ENCODE measurements around the gene ABCC6. TPM values are rescaled to one million over a fixed set of nuclear protein-coding genes. Genes with fewer than 3 reads are reported as not detected.

ABCC6 gene
- total RNA-seq, 4 donors from 2014 or later = 36.2 to 109 (median 49.6) TPM

DNA sequence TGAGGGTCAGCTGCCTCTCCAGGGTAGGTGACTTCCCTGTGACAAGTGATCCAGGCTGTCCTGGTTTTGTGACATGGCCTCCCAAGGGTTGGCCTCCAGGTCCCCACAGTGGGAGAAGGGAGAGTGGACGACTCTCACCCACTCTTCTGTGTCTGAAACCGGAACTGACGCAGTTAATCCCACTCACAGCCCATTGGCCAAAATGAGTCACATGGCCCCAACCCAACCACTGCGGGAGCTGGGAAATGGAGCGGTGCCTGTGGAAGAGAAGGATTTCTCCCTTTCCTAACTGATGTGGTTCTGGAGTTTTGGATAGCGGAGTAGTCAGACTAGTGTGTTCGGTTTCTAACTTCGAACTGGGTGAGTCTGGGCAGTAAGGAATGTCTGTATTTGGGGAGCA lies 79.4 kb downstream of the ABCC6 start:
- DNase-seq = no peak
- no peak overlapping the region for H3K27ac ChIP-seq
- no peak for TF ChIP-seq EP300 (IDR thresholded peaks at IDR 0.05; ENCODE audit: low read depth)
- intact Hi-C loops (cut with DNase I; ENCODE audit: low total_unique reads) (no loop called here), in situ Hi-C loops (cut with MboI; ENCODE audit: low pct_ligation_motif_present in 1 of 4, low pct_unique_long_range_greater_than_20kb in 1 of 4, low sequenced_read_pairs in 3 of 4) (loop anchor here in 3 of 4 donors (25.0 kb wide), 3 partner anchors 282 to 732 kb away; partner anchors contain the start of gene MYH11 (in 1 of the 3))
- 94% methylated on average over 8 of the region's 8 CpGs; no CpG with 5 or more reads in 1 of the 2 donors for WGBS, 2 donors (ENCODE audit: low coverage in 1 of 2)
- H3K36me3 ChIP-seq = peaks cover 0 to 19% (median 2%) of the 10 kb centered on the region in 4 donors
- H3K9me3 ChIP-seq = no peaks in the 10 kb centered on the region
- no peak overlapping the region for H3K4me3 ChIP-seq
- no peaks in the 10 kb centered on the region for H3K4me1 ChIP-seq
- H3K27me3 ChIP-seq = no peaks in the 10 kb centered on the region

DNA sequence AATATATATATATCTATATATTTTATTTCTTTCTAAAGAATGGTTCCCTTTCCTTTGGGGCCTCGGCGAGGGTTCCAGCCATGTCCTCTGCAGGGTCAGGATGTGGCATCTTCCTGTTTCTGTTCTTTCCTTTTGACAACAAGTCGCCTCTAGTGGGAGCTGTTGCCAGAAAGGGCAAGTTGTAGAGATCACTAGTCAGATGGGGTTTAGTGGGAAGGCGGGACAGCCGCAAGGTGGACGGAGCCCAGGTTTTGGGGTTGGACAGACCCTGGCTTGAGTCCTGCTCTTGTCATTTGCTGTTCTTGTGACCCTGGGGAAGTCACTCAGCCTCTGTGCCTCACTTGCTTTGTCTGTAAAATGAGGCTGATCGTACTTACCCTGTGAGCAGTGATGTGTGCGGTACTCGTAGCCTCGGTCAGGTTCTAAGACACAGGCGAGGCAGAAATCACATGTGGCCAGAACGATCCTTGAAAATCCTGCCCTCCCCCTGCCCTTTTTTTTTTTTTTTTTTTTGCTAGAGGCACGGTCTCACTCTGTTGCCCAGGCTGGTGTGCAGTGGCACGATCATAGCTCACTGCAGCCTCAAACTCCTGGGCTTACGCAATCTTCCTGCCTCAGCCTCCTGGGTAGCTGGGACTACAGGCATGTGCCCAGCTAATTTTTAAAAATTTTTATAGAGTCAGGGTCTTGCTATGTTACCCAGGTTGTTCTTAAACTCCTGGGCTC lies 80.1 kb downstream of the ABCC6 start:
- intact Hi-C loops (cut with DNase I; ENCODE audit: low total_unique reads) (no loop called here), in situ Hi-C loops (cut with MboI; ENCODE audit: low pct_ligation_motif_present in 1 of 4, low pct_unique_long_range_greater_than_20kb in 1 of 4, low sequenced_read_pairs in 3 of 4) (loop anchor here in 3 of 4 donors (25.0 kb wide), 3 partner anchors 281 to 731 kb away; partner anchors contain the start of gene MYH11 (in 1 of the 3))
- Histone ChIP-seq H3K36me3 (peaks cover 0 to 26% (median 4%) of the 10 kb centered on the region in 4 donors), H3K9me3 (no peaks in the 10 kb centered on the region), H3K27me3 (no peaks in the 10 kb centered on the region), H3K4me1 (no peaks in the 10 kb centered on the region), H3K4me3 (no peak overlapping the region), H3K27ac (no peak overlapping the region)
- 89 to 100% methylated on average over 4 to 15 of the region's 15 CpGs for WGBS, 2 donors (ENCODE audit: low coverage in 1 of 2)
- TF ChIP-seq POLR2AphosphoS5 (IDR thresholded peaks at IDR 0.05) (no peak), CTCF (IDR thresholded peaks at IDR 0.05) (peak in 1 of 5 experiments; percentile 14)
- no peak for DNase-seq

- WGBS, 2 donors (ENCODE audit: low coverage in 1 of 2) = 89% methylated on average over 7 of the region's 7 CpGs; no CpG with 5 or more reads in 1 of the 2 donors
- Histone ChIP-seq H3K9me3 (no peaks in the 10 kb centered on the region), H3K4me1 (no peaks in the 10 kb centered on the region), H3K36me3 (peaks cover 0 to 34% (median 9%) of the 10 kb centered on the region in 4 donors), H3K27ac (no peak overlapping the region), H3K27me3 (no peaks in the 10 kb centered on the region), H3K4me3 (no peak overlapping the region)
- intact Hi-C loops (cut with DNase I; ENCODE audit: low total_unique reads) = no loop called here
- in situ Hi-C loops (cut with MboI; ENCODE audit: low pct_ligation_motif_present in 1 of 4, low pct_unique_long_range_greater_than_20kb in 1 of 4, low sequenced_read_pairs in 3 of 4) = loop anchor here in 3 of 4 donors (25.0 kb wide), 3 partner anchors 280 to 730 kb away; partner anchors contain the start of gene MYH11 (in 1 of the 3)
- DNase-seq = no peak
- TF ChIP-seq CTCF (IDR thresholded peaks at IDR 0.05) (no peak), POLR2AphosphoS5 (IDR thresholded peaks at IDR 0.05) (no peak), POLR2A (IDR thresholded peaks at IDR 0.05) (no peak), EP300 (IDR thresholded peaks at IDR 0.05; ENCODE audit: low read depth) (no peak)
These were observed 81.4 kb downstream of the ABCC6 start for GRCh38 chr16:16141784-16142396.

GRCh38 chr16:16141141-16141540 lies 82.2 kb downstream of the ABCC6 start:
- 87 to 100% methylated on average over 1 to 11 of the region's 11 CpGs for WGBS, 2 donors (ENCODE audit: low coverage in 1 of 2)

More at GRCh38 chr16:16141141-16141540, 82.2 kb downstream of the ABCC6 start:
- intact Hi-C loops (cut with DNase I; ENCODE audit: low total_unique reads) (no loop called here), in situ Hi-C loops (cut with MboI; ENCODE audit: low pct_ligation_motif_present in 1 of 4, low pct_unique_long_range_greater_than_20kb in 1 of 4, low sequenced_read_pairs in 3 of 4) (loop anchor here in 3 of 4 donors (25.0 kb wide), 3 partner anchors 279 to 729 kb away; partner anchors contain the start of gene MYH11 (in 1 of the 3))
- no peak for DNase-seq
- TF ChIP-seq EP300 (IDR thresholded peaks at IDR 0.05; ENCODE audit: low read depth) (no peak), POLR2AphosphoS5 (IDR thresholded peaks at IDR 0.05) (no peak), CTCF (IDR thresholded peaks at IDR 0.05) (no peak), POLR2A (IDR thresholded peaks at IDR 0.05) (no peak)
- Histone ChIP-seq H3K9me3 (no peaks in the 10 kb centered on the region), H3K36me3 (peaks cover 0 to 41% (median 11%) of the 10 kb centered on the region in 4 donors), H3K27me3 (no peaks in the 10 kb centered on the region), H3K4me1 (no peaks in the 10 kb centered on the region), H3K4me3 (no peak overlapping the region), H3K27ac (no peak overlapping the region)
